GM12891 (cell line): ENCODE measurements around the gene DNM1.

Source experiments
- POLR2A ChIP-seq: IDR thresholded peaks from 2 replicates; pipeline ENCODE4 v1.6.1; 2011; ENCODE audit warnings: low read depth, low read length, control low read depth
- TAF1 ChIP-seq: IDR thresholded peaks from 2 replicates; pipeline ENCODE4 v1.6.1; 2011; ENCODE audit warnings: low read depth, low read length, control low read depth

GRCh38 chr9:128276574-128277270 lies 73.5 kb downstream of the DNM1 start:
- TF ChIP-seq POLR2A (no peak), TAF1 (no peak)
